Adrenal gland (tissue), 5 donors: Measurements from ENCODE around the gene DDX28.

ENCODE experiments used
- CTCF ChIP-seq, 6 experiments: fragments of 450-650 bp in 4 of 6; fragments of 200-600 bp in 2 of 6; sonication (generic) in 1 of 6; IDR thresholded peaks; 1 replicate in 5 of 6; 2 replicates in 1 of 6; pipeline versions ENCODE4 v1.5.1 to v1.8.0; 2016 to 2021; ENCODE audit warnings: antibody characterized with exemption in 6 of 6, mild to moderate bottlenecking in 2 of 6, moderate library complexity in 1 of 6
- POLR2A ChIP-seq, 2 donors: fragments of 450-650 bp; IDR thresholded peaks; one replicate each; pipeline ENCODE4 v1.6.1; 2017; ENCODE audit warnings: antibody characterized with exemption in 2 of 2, mild to moderate bottlenecking in 2 of 2, moderate library complexity in 1 of 2
- donor health status: DM: no; HTN: no; CAD: no.

DNA sequence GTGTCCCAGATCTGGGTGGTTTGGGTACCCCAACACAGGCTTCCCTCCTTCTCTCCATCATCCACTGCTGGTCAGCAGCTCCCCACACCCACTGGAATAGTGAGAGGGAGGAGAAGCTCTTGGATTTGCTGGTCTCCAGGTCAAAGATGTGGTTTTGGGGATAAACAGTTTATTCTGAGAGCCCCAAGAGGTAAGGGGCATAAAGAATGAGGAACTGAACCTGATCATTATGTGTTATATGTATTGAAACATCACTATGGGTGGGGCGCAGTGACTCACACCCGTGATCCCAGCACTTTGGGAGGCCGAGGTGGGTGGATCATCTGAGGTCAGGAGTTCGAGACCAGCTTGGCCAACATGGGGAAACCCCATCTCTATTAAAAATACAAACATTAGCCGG, 27.6 kb downstream of the DDX28 start:
- no peak for TF ChIP-seq CTCF (IDR thresholded peaks at IDR 0.05)
- TF ChIP-seq POLR2A (IDR thresholded peaks at IDR 0.05) = no peak
